ENCODE data around the gene NUDT5.

NUDT5 gene

GRCh38 chr10:12162927-12163326 lies 32.8 kb downstream of the NUDT5 start:
- no peak for DNase-seq

GRCh38 chr10:12160664-12161063 lies 35.0 kb downstream of the NUDT5 start:
- no peak for DNase-seq

- no peak for DNase-seq
Observed at GRCh38 chr10:12158111-12158510, 37.6 kb downstream of the NUDT5 start.

GRCh38 chr10:12156367-12157123 lies 39.1 kb downstream of the NUDT5 start:
- no peak for DNase-seq

- DNase-seq, result no peak
Observed at GRCh38 chr10:12154516-12154915, 41.2 kb downstream of the NUDT5 start.

GRCh38 chr10:12150163-12150562 lies 45.5 kb downstream of the NUDT5 start:
- no peak for DNase-seq

- DNase-seq, result no peak
Observed at GRCh38 chr10:12144538-12144937, 51.2 kb downstream of the NUDT5 start.

- DNase-seq, result no peak
Observed at GRCh38 chr10:12140038-12140437, 55.7 kb downstream of the NUDT5 start.

GRCh38 chr10:12135631-12136030 lies 60.1 kb downstream of the NUDT5 start:
- DNase-seq, result no peak

GRCh38 chr10:12130237-12130872 lies 65.3 kb downstream of the NUDT5 start:
- no peak for DNase-seq

- peak; percentile 89 to 98 (median 92) for DNase-seq
Observed at GRCh38 chr10:12129222-12130111, 66.2 kb downstream of the NUDT5 start, which contains the start of gene SEC61A2. TSS of gene SEC61A2 (plus strand) at chr10:12129677. CDS start at chr10:12129788, 111 bp downstream.

- no peak for DNase-seq
Observed at GRCh38 chr10:12121673-12122072, 74.0 kb downstream of the NUDT5 start.
